Tibial nerve (tissue), 4 donors: ENCODE measurements around the gene CYB561A3. TPM values are rescaled to one million over a fixed set of nuclear protein-coding genes. Genes with fewer than 3 reads are reported as not detected.
A peak's percentile ranks its signal among the peaks of the same experiment; 100 is the strongest.

Source experiments
- DNase-seq, 2 donors: peaks; one replicate each; pipeline ENCODE4 v3.0.0-alpha.2; 2019; ENCODE audit warnings: low spot score in 2 of 2
- H3K27ac ChIP-seq, 4 donors: fragments of 200-600 bp; sonication (generic) in 3 of 4; one replicate each; pipeline ENCODE4 v1.5.1; 2017 to 2019; ENCODE audit warnings: mild to moderate bottlenecking in 1 of 4
- H3K27me3 ChIP-seq, 2 donors: fragments of 200-600 bp; sonication (generic) in 1 of 2; one replicate each; pipeline versions ENCODE4 v1.5.1 to v1.6.0; 2017 to 2019
- H3K36me3 ChIP-seq, 3 donors: fragments of 200-600 bp; sonication (generic); one replicate each; pipeline ENCODE4 v1.5.1; 2018 to 2019
- H3K4me1 ChIP-seq, 4 donors: fragments of 200-600 bp; sonication (generic) in 3 of 4; one replicate each; pipeline ENCODE4 v1.5.1; 2017 to 2019
- H3K4me3 ChIP-seq, 4 donors: fragments of 200-600 bp; sonication (generic) in 3 of 4; one replicate each; pipeline ENCODE4 v1.5.1; 2017 to 2019; ENCODE audit warnings: mild to moderate bottlenecking in 1 of 4, moderate library complexity in 1 of 4
- H3K9me3 ChIP-seq, 4 donors: fragments of 200-600 bp; sonication (generic) in 3 of 4; one replicate each; pipeline ENCODE4 v1.5.1; 2017 to 2019
- EP300 ChIP-seq, 2 donors: sonication (generic); formaldehyde crosslinking; IDR thresholded peaks; one replicate each; pipeline ENCODE4 v1.6.1; 2017; ENCODE audit warnings: antibody characterized with exemption in 2 of 2, mild to moderate bottlenecking in 1 of 2
- POLR2A ChIP-seq, 2 donors: fragments of 450-650 bp; IDR thresholded peaks; one replicate each; pipeline ENCODE4 v1.6.1; 2017; ENCODE audit warnings: antibody characterized with exemption in 2 of 2, mild to moderate bottlenecking in 2 of 2, moderate library complexity in 2 of 2
- WGBS, 2 donors: methylation state at CpG; one replicate each; pipeline ENCODE4 v1.1.5; 2018; 5-methylcytosine and 5-hydroxymethylcytosine counted together
- total RNA-seq, 4 donors: library from RNA; depleted of rRNA; stranded (reverse); fragments of >200 nt; gene quantifications; one replicate each; pipeline ENCODE4 v1.1.0, GENCODE V29; 2016
- TF ChIP-seq, protein P1 (sequence below), 5 experiments: fragments of 200-600 bp in 3 of 5; fragments of 450-650 bp in 2 of 5; sonication (generic) in 3 of 5; IDR thresholded peaks; one replicate each; pipeline ENCODE4 v1.5.1; 2016 to 2019; ENCODE audit warnings: antibody characterized with exemption in 5 of 5, mild to moderate bottlenecking in 3 of 5, moderate library complexity in 2 of 5

Gene CYB561A3
- total RNA-seq, 4 donors from 2014 or later, result 44.2 to 68.2 (median 45.8) TPM

DNA sequence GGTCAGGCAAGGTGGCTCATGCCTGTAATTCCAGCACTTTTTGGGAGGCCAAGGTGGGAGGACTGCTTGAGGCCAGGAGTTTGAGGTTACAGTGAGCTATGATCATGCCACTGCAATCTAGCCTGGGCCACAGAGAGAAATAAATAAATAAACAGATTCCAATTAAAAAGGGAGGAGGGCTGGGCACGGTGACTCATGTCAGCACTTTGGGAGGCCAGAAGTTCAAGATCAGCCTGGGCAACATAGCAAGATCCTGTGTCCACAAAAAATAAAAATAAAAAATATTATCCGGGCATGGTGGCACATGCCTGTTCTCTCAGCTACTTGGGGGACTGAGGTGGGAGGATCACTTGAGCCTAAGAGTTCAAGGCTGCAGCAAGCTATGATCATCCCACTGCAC lies 7.5 kb downstream of the CYB561A3 start:
- Histone ChIP-seq H3K4me1 (peaks cover 0 to 9% (median 2%) of the 10 kb centered on the region in 4 donors), H3K4me3 (no peak overlapping the region), H3K27ac (no peak overlapping the region), H3K9me3 (no peaks in the 10 kb centered on the region), H3K36me3 (peaks cover 0 to 71% (median 8%) of the 10 kb centered on the region in 3 donors), H3K27me3 (no peaks in the 10 kb centered on the region)
- 83 to 87% methylated on average over 2 of the region's 2 CpGs for WGBS, 2 donors
- DNase-seq, result no peak
- no peak for TF ChIP-seq POLR2A (IDR thresholded peaks at IDR 0.05)
- TF ChIP-seq EP300 (IDR thresholded peaks at IDR 0.05), result no peak
- TF ChIP-seq, protein P1, sequence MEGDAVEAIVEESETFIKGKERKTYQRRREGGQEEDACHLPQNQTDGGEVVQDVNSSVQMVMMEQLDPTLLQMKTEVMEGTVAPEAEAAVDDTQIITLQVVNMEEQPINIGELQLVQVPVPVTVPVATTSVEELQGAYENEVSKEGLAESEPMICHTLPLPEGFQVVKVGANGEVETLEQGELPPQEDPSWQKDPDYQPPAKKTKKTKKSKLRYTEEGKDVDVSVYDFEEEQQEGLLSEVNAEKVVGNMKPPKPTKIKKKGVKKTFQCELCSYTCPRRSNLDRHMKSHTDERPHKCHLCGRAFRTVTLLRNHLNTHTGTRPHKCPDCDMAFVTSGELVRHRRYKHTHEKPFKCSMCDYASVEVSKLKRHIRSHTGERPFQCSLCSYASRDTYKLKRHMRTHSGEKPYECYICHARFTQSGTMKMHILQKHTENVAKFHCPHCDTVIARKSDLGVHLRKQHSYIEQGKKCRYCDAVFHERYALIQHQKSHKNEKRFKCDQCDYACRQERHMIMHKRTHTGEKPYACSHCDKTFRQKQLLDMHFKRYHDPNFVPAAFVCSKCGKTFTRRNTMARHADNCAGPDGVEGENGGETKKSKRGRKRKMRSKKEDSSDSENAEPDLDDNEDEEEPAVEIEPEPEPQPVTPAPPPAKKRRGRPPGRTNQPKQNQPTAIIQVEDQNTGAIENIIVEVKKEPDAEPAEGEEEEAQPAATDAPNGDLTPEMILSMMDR (IDR thresholded peaks at IDR 0.05), result no peak

DNA sequence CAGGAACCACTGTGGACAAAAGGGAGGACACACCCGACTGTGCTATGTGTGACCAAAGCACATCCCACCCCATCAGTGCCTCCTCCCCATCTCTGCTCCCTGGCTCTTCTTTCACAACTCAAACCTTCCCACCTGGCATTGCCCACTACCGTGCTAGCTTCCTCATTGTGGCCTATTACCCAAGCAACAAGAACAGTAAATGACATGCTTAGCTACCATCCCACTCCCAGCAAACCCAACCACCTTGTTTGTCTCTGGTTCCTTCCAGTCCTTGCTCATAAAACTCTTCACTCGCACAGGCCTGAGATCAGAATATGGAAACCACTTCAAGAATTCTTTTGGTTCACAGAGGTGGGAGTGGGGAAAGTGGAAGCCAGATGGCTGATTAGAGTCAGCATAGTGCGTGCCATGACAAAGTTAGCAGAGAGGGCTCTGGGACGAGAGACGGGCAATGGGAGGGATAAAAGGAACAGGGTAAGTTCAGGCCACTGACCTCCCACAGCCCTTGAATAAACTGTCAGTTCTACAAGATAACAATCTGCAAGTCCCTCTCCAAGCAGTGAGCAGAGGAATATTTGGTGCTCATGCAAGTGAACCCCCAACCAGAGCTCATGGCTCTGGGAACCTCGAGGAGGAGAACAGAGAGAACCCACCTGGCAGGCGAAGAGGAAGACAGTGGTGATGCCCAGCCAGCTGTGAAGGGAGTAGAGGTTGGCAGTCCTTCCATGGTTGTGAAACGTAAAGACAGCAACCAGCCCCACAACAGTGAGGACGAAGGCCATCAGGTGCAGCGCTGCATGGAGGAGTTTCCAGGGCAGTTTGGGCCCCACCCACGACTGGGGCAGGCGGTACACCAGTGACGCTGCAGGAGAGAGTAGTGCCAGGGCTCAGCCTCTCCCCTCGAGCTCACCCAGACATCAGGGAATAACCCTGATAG lies 8.3 kb downstream of the CYB561A3 start:
- Histone ChIP-seq H3K9me3 (no peaks in the 10 kb centered on the region), H3K27me3 (no peaks in the 10 kb centered on the region), H3K27ac (no peak overlapping the region), H3K4me1 (peaks cover 0 to 9% (median 1%) of the 10 kb centered on the region in 4 donors), H3K4me3 (no peak overlapping the region), H3K36me3 (peaks cover 0 to 79% (median 8%) of the 10 kb centered on the region in 3 donors)
- DNase-seq, result no peak
- 84 to 88% methylated on average over 15 of the region's 15 CpGs for WGBS, 2 donors
- no peak for TF ChIP-seq EP300 (IDR thresholded peaks at IDR 0.05)
- TF ChIP-seq, protein P1 (IDR thresholded peaks at IDR 0.05), result no peak
- TF ChIP-seq POLR2A (IDR thresholded peaks at IDR 0.05), result no peak

DNA sequence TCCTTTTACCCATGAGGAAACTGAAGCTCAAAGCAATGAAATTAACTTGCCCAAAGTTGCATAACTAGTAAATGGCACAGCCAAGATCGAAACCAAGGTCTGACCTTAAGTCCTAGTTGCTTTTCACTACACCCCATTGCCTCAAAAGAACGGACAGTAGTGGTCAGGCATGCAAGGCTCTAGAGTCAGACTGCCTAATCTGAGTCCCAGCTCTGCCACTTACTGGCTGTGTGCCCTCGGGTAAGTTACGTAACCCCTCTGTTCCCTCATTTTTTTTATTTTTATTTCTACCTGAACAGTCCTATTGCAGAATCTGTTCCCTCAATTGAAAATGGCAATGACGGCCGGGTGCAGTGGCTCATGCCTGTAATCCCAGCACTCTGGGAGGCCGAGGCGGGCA lies 9.6 kb downstream of the CYB561A3 start:
- peaks cover 0 to 92% (median 8%) of the 10 kb centered on the region in 3 donors for H3K36me3 ChIP-seq
- no peak overlapping the region for H3K27ac ChIP-seq
- 81 to 82% methylated on average over 8 of the region's 8 CpGs for WGBS, 2 donors
- no peaks in the 10 kb centered on the region for H3K9me3 ChIP-seq
- peak in 1 of 2 donors; percentile 57 for TF ChIP-seq EP300 (IDR thresholded peaks at IDR 0.05)
- TF ChIP-seq, protein P1 (IDR thresholded peaks at IDR 0.05), result no peak
- H3K4me1 ChIP-seq, result peaks cover 0 to 5% (median 1%) of the 10 kb centered on the region in 4 donors
- no peak overlapping the region for H3K4me3 ChIP-seq
- H3K27me3 ChIP-seq, result no peaks in the 10 kb centered on the region
- DNase-seq, result peak in 1 of 2 donors; percentile 27

DNA sequence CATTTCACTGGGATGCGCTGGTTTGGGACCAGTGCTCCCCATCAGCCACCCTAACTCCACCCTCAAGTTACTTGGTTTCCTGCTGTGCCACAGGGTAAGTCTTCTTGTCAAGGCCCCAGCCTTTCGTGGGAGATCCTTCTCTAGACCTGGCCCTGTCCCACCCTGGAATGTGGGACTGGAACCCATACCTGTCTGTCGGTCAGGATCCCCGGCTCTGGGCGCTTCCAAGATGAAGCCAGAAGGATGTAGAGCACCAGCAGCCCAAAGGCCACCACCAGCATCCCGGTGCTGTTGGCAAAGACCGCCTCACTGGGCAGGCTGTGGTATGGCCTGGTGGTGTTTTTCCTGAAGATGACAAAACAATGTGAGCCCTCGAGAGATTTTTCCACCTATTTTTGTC lies 10.9 kb downstream of the CYB561A3 start:
- WGBS, 2 donors, result 80 to 96% methylated on average over 8 of the region's 8 CpGs
- no peak overlapping the region for H3K27ac ChIP-seq
- DNase-seq, result no peak
- peaks cover 0 to 5% (median 1%) of the 10 kb centered on the region in 4 donors for H3K4me1 ChIP-seq
- TF ChIP-seq POLR2A (IDR thresholded peaks at IDR 0.05), result no peak
- TF ChIP-seq, protein P1 (IDR thresholded peaks at IDR 0.05), result no peak
- no peak for TF ChIP-seq EP300 (IDR thresholded peaks at IDR 0.05)
- no peak overlapping the region for H3K4me3 ChIP-seq
- no peaks in the 10 kb centered on the region for H3K27me3 ChIP-seq
- no peaks in the 10 kb centered on the region for H3K9me3 ChIP-seq
- H3K36me3 ChIP-seq, result peaks cover 0 to 96% (median 8%) of the 10 kb centered on the region in 3 donors

DNA sequence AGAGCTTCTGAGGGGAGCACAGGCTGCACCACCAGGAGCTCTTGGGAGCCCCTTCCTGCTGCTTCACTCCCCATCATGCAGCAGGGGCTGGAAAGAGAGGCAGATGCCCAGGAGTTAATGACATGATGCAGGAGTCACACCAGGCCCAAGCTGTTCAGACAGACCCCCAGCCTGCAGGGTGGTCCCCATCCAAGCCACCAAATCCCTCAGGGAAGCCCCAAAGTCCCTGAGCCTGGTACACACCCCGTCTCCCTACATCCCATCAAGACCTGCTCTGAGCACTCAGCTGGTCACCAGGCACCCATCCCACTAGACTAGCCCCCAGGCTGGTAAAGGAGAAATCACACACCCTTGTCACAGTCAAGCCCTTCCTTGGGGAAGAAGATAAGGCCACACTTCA lies 11.3 kb downstream of the CYB561A3 start:
- no peak for DNase-seq
- H3K27ac ChIP-seq, result no peak overlapping the region
- no peak overlapping the region for H3K4me3 ChIP-seq
- WGBS, 2 donors, result 100% methylated on average over 1 of the region's 1 CpG
- TF ChIP-seq EP300 (IDR thresholded peaks at IDR 0.05), result no peak
- TF ChIP-seq POLR2A (IDR thresholded peaks at IDR 0.05), result no peak
- TF ChIP-seq, protein P1 (IDR thresholded peaks at IDR 0.05), result no peak
- H3K4me1 ChIP-seq, result peaks cover 0 to 5% (median 2%) of the 10 kb centered on the region in 4 donors
- H3K36me3 ChIP-seq, result peaks cover 0 to 96% (median 8%) of the 10 kb centered on the region in 3 donors
- no peaks in the 10 kb centered on the region for H3K9me3 ChIP-seq
- H3K27me3 ChIP-seq, result no peaks in the 10 kb centered on the region
